Gastrocnemius medialis (tissue), 4 donors: ENCODE measurements around the gene PET117. TPM values are rescaled to one million over a fixed set of nuclear protein-coding genes. Genes with fewer than 3 reads are reported as not detected.
"Not testable (repeated sequence)": the region's sequence is repeated elsewhere in the genome, so short reads cannot be mapped to it uniquely, and the experiment has no call there.

Experiments
- ATAC-seq, 2 donors: fragments of 150-250 bp; one replicate each; pipeline ENCODE4 v1.9.1; 2016
- DNase-seq, 2 donors: peaks; one replicate each; pipeline ENCODE4 v3.0.0-alpha.2; 2019
- H3K27ac ChIP-seq, 4 donors: fragments of 200-600 bp; sonication (generic); 1 replicate in 1 of 4; 2 replicates in 3 of 4; pipeline ENCODE4 v1.5.1; 2016 to 2018; ENCODE audit warnings: mild to moderate bottlenecking in 2 of 4, moderate library complexity in 1 of 4
- H3K27me3 ChIP-seq, 3 donors: fragments of 200-600 bp; sonication (generic) in 2 of 3; 1 replicate in 1 of 3; 2 replicates in 2 of 3; pipeline versions ENCODE4 v1.5.1 to v1.6.0; 2016 to 2019; ENCODE audit warnings: mild to moderate bottlenecking in 1 of 3, moderate library complexity in 1 of 3
- H3K36me3 ChIP-seq, 2 donors: fragments of 200-600 bp; sonication (generic) in 1 of 2; one replicate each; pipeline ENCODE4 v1.5.1; 2017 to 2018
- H3K4me1 ChIP-seq, 2 donors: fragments of 200-600 bp; sonication (generic) in 1 of 2; one replicate each; pipeline ENCODE4 v1.5.1; 2016 to 2017; ENCODE audit warnings: mild to moderate bottlenecking in 2 of 2
- H3K4me3 ChIP-seq, 4 donors: fragments of 200-600 bp; sonication (generic) in 3 of 4; 1 replicate in 1 of 4; 2 replicates in 3 of 4; pipeline ENCODE4 v1.5.1; 2016 to 2019; ENCODE audit warnings: mild to moderate bottlenecking in 2 of 4
- H3K9me3 ChIP-seq, 3 donors: fragments of 200-600 bp; sonication (generic) in 2 of 3; 1 replicate in 1 of 3; 2 replicates in 2 of 3; pipeline ENCODE4 v1.5.1; 2016 to 2019
- CTCF ChIP-seq, 5 experiments: fragments of 450-650 bp in 3 of 5; fragments of 200-600 bp in 2 of 5; sonication (generic) in 2 of 5; IDR thresholded peaks in 4 of 5; conservative IDR thresholded peaks in 1 of 5; 1 replicate in 4 of 5; 2 replicates in 1 of 5; pipeline ENCODE4 v1.5.1; 2016 to 2019; ENCODE audit warnings: antibody characterized with exemption in 5 of 5, mild to moderate bottlenecking in 3 of 5, moderate library complexity in 3 of 5
- POLR2A ChIP-seq, 2 donors: fragments of 450-650 bp; IDR thresholded peaks; one replicate each; pipeline ENCODE4 v1.6.1; 2017; ENCODE audit warnings: antibody characterized with exemption in 2 of 2, mild to moderate bottlenecking in 2 of 2, moderate library complexity in 2 of 2
- in situ Hi-C, 4 donors: fragments of 200-750 bp; cut with MboI; loops; one replicate each; pipeline versions ENCODE4 v1.15.0 to v1.8.0; 2017; ENCODE audit warnings: low sequenced_read_pairs in 4 of 4
- intact Hi-C: fragments of 100-400 bp; cut with DNase I; formaldehyde crosslinking; loops from one replicate; pipeline ENCODE4 v1.15.1; 2023; ENCODE audit warnings: low total_unique reads
- total RNA-seq, 4 donors: library from RNA; depleted of rRNA; stranded (reverse); fragments of >200 nt; gene quantifications; one replicate each; pipeline versions ENCODE4 v1.1.0 to v1.2.3, GENCODE V29; 2016

Gene PET117
- total RNA-seq, 4 donors from 2014 or later = 14.4 to 28.2 (median 16.7) TPM

GRCh38 chr20:18101125-18101810 is 36.4 kb upstream of the PET117 start:
- no peaks in the 10 kb centered on the region for H3K9me3 ChIP-seq
- H3K4me1 ChIP-seq = no peaks in the 10 kb centered on the region
- no peaks in the 10 kb centered on the region for H3K36me3 ChIP-seq
- TF ChIP-seq CTCF (IDR thresholded peaks at IDR 0.05 in 4 of 5, conservative IDR thresholded peaks at IDR 0.05 in 1 of 5) (no peak), POLR2A (IDR thresholded peaks at IDR 0.05) (no peak)
- intact Hi-C loops (no loop called here), in situ Hi-C loops (no loop called here)
- DNase-seq (no peak), ATAC-seq (no peak)
- H3K4me3 ChIP-seq = no peak overlapping the region
- H3K27me3 ChIP-seq = no peaks in the 10 kb centered on the region
- no peak overlapping the region for H3K27ac ChIP-seq

GRCh38 chr20:18103497-18103896 is 34.2 kb upstream of the PET117 start:
- no peak for ATAC-seq
- in situ Hi-C loops = no loop called here

GRCh38 chr20:18108326-18108725 is 29.3 kb upstream of the PET117 start:
- DNase-seq (no peak), ATAC-seq (no peak)
- Histone ChIP-seq H3K4me1 (no peaks in the 10 kb centered on the region), H3K9me3 (no peaks in the 10 kb centered on the region), H3K27me3 (no peaks in the 10 kb centered on the region), H3K4me3 (no peak overlapping the region), H3K27ac (no peak overlapping the region), H3K36me3 (no peaks in the 10 kb centered on the region)
- TF ChIP-seq POLR2A (IDR thresholded peaks at IDR 0.05) = no peak
- intact Hi-C loops = no loop called here
- in situ Hi-C loops = no loop called here

More at GRCh38 chr20:18103497-18103896, 34.2 kb upstream of the PET117 start:
- no peaks in the 10 kb centered on the region for H3K9me3 ChIP-seq
- no peaks in the 10 kb centered on the region for H3K4me1 ChIP-seq
- H3K4me3 ChIP-seq = no peak overlapping the region
- intact Hi-C loops = no loop called here
- no peaks in the 10 kb centered on the region for H3K27me3 ChIP-seq
- no peak overlapping the region for H3K27ac ChIP-seq
- H3K36me3 ChIP-seq = no peaks in the 10 kb centered on the region
- TF ChIP-seq CTCF (IDR thresholded peaks at IDR 0.05 in 4 of 5, conservative IDR thresholded peaks at IDR 0.05 in 1 of 5) (no peak), POLR2A (IDR thresholded peaks at IDR 0.05) (no peak)
- DNase-seq = no peak

- DNase-seq, H3K9me3 ChIP-seq, ATAC-seq, intact Hi-C loops, H3K36me3 ChIP-seq, H3K27ac ChIP-seq, H3K4me3 ChIP-seq, H3K4me1 ChIP-seq, H3K27me3 ChIP-seq: not testable (repeated sequence)
- in situ Hi-C loops = loop anchor here in 2 of 4 donors (25.0 kb wide), 2 partner anchors 166 to 334 kb away; partner anchors contain the start of genes DZANK1 (in 1 of the 2), MGME1 (in 1 of the 2), POLR3F (in 1 of the 2) and SNX5 (in 1 of the 2)
Measured at GRCh38 chr20:18128574-18128973, 9.1 kb upstream of the PET117 start.

- TF ChIP-seq CTCF (IDR thresholded peaks at IDR 0.05 in 4 of 5, conservative IDR thresholded peaks at IDR 0.05 in 1 of 5) (no peak), POLR2A (IDR thresholded peaks at IDR 0.05) (no peak)
- no peak overlapping the region for H3K27ac ChIP-seq
- DNase-seq (no peak), ATAC-seq (no peak)
- H3K9me3 ChIP-seq = no peaks in the 10 kb centered on the region
- H3K27me3 ChIP-seq = no peaks in the 10 kb centered on the region
- in situ Hi-C loops = loop anchor here in 2 of 4 donors (10.0 to 25.0 kb wide), 3 partner anchors 152 to 330 kb away; partner anchors contain the start of genes DZANK1 (in 1 of the 2), MGME1 (in 1 of the 2), POLR3F (in 1 of the 2) and SNX5 (in 1 of the 2)
- peaks cover 0 to 4% of the 10 kb centered on the region in 2 donors for H3K4me1 ChIP-seq
- intact Hi-C loops = loop anchor here (10.0 kb wide), 1 partner anchor 448 kb away; the partner anchor contains the start of gene RRBP1
- H3K36me3 ChIP-seq = no peaks in the 10 kb centered on the region
- no peak overlapping the region for H3K4me3 ChIP-seq
Measured at GRCh38 chr20:18132663-18133062, 5.0 kb upstream of the PET117 start.
